ENCODE results near the gene ADGRG7. TPM values are rescaled to one million over a fixed set of nuclear protein-coding genes. Genes with fewer than 3 reads are reported as not detected.

Gene ADGRG7
- total and polyA plus RNA-seq, 2 donors (not counting 1 experiment from before 2014, with no cell fraction given): not detected

GRCh38 chr3:100740207-100740606, 130.8 kb downstream of the ADGRG7 start:
- H4K20me1 ChIP-seq (ENCODE audit: control insufficient read depth, insufficient read depth, low read length, poor library complexity, severe bottlenecking): peaks cover 23% of the 10 kb centered on the region
- ChIA-PET CTCF (interaction anchor here (1.0 to 1.3 kb wide), 2 partner anchors 12 to 21 kb away, joined by 3 read pairs; no protein-coding TSS in a partner anchor), POLR2A (no interaction called here)
- WGBS (ENCODE audit: insufficient coverage): no CpG with 5 or more reads among the region's 1 CpG
- no peaks in the 10 kb centered on the region for H3K79me2 ChIP-seq (ENCODE audit: control insufficient read depth, insufficient read depth, low read length)
- TF ChIP-seq CTCF (IDR thresholded peaks at IDR 0.05): no peak
- no peak for TF ChIP-seq EZH2 (IDR thresholded peaks at IDR 0.05; ENCODE audit: borderline replicate concordance, insufficient read depth, low read depth, low read length, poor library complexity, severe bottlenecking)
- no peak for ATAC-seq (ENCODE audit: low read depth)
- no peaks in the 10 kb centered on the region for H3K9me3 ChIP-seq (ENCODE audit: control extremely low read depth in 1 of 3, control insufficient read depth in 2 of 3, insufficient read depth in 1 of 3, low read length in 2 of 3)
- no peak overlapping the region for H3K27ac ChIP-seq (ENCODE audit: low read length in 2 of 2)
- no peaks in the 10 kb centered on the region for H3K27me3 ChIP-seq (replicated peaks in 1 of 4; ENCODE audit: control extremely low read depth in 1 of 4, control insufficient read depth in 3 of 4, insufficient read depth in 4 of 4, low read length in 3 of 4)
- H3K36me3 ChIP-seq (replicated peaks in 1 of 2; ENCODE audit: control extremely low read depth in 1 of 2, control insufficient read depth in 1 of 2, extremely low read depth in 1 of 2, insufficient read depth in 2 of 2, low read length in 1 of 2): peaks cover 10 to 74% of the 10 kb centered on the region in 2 experiments
- Mint-ChIP-seq H3K4me3 (no peak overlapping the region), H3K27me3 (no peaks in the 10 kb centered on the region), H3K27ac (no peak overlapping the region), H3K4me1 (no peaks in the 10 kb centered on the region), H3K9me3 (ENCODE audit: insufficient read depth) (no peaks in the 10 kb centered on the region)
- no peak for DNase-seq
- no peak overlapping the region for H3K4me2 ChIP-seq (replicated peaks; ENCODE audit: low read depth, low read length, poor library complexity, severe bottlenecking)
- no peak overlapping the region for H2AFZ ChIP-seq (ENCODE audit: insufficient read depth, low read depth, low read length, poor library complexity, severe bottlenecking)
- no peak overlapping the region for H3K9ac ChIP-seq (ENCODE audit: low read length)
- intact Hi-C loops (cut with micrococcal nuclease): no loop called here
- no peaks in the 10 kb centered on the region for H3K4me1 ChIP-seq (ENCODE audit: control insufficient read depth in 2 of 2, insufficient read depth in 2 of 2, low read length in 2 of 2)
- H3K4me3 ChIP-seq (ENCODE audit: control extremely low read depth in 1 of 5, extremely low read depth in 1 of 5, insufficient read depth in 1 of 5, low read depth in 2 of 5, low read length in 4 of 5): no peak overlapping the region

GRCh38 chr3:100743535-100743934, 134.1 kb downstream of the ADGRG7 start:
- ATAC-seq (ENCODE audit: low read depth) (no peak), DNase-seq (no peak)
- no peaks in the 10 kb centered on the region for H3K27me3 Mint-ChIP-seq
- ChIA-PET POLR2A (no interaction called here), CTCF (no interaction called here)
- Histone ChIP-seq H3K4me1 (ENCODE audit: control insufficient read depth in 2 of 2, insufficient read depth in 2 of 2, low read length in 2 of 2) (no peaks in the 10 kb centered on the region), H3K9me3 (ENCODE audit: control extremely low read depth in 1 of 3, control insufficient read depth in 2 of 3, insufficient read depth in 1 of 3, low read length in 2 of 3) (no peaks in the 10 kb centered on the region), H3K27ac (ENCODE audit: low read length in 2 of 2) (no peak overlapping the region), H4K20me1 (ENCODE audit: control insufficient read depth, insufficient read depth, low read length, poor library complexity, severe bottlenecking) (peaks cover 5% of the 10 kb centered on the region), H2AFZ (ENCODE audit: insufficient read depth, low read depth, low read length, poor library complexity, severe bottlenecking) (no peak overlapping the region), H3K4me2 (replicated peaks; ENCODE audit: low read depth, low read length, poor library complexity, severe bottlenecking) (no peak overlapping the region), H3K4me3 (ENCODE audit: control extremely low read depth in 1 of 5, extremely low read depth in 1 of 5, insufficient read depth in 1 of 5, low read depth in 2 of 5, low read length in 4 of 5) (no peak overlapping the region), H3K27me3 (replicated peaks in 1 of 4; ENCODE audit: control extremely low read depth in 1 of 4, control insufficient read depth in 3 of 4, insufficient read depth in 4 of 4, low read length in 3 of 4) (no peaks in the 10 kb centered on the region), H3K9ac (ENCODE audit: low read length) (no peak overlapping the region), H3K36me3 (replicated peaks in 1 of 2; ENCODE audit: control extremely low read depth in 1 of 2, control insufficient read depth in 1 of 2, extremely low read depth in 1 of 2, insufficient read depth in 2 of 2, low read length in 1 of 2) (peaks cover 4 to 69% of the 10 kb centered on the region in 2 experiments), H3K79me2 (ENCODE audit: control insufficient read depth, insufficient read depth, low read length) (no peaks in the 10 kb centered on the region)
- no peaks in the 10 kb centered on the region for H3K9me3 Mint-ChIP-seq (ENCODE audit: insufficient read depth)
- H3K27ac Mint-ChIP-seq: no peak overlapping the region
- TF ChIP-seq EZH2 (IDR thresholded peaks at IDR 0.05; ENCODE audit: borderline replicate concordance, insufficient read depth, low read depth, low read length, poor library complexity, severe bottlenecking) (no peak), CTCF (IDR thresholded peaks at IDR 0.05) (no peak)
- H3K4me3 Mint-ChIP-seq: no peak overlapping the region
- H3K4me1 Mint-ChIP-seq: no peaks in the 10 kb centered on the region
- WGBS (ENCODE audit: insufficient coverage): no CpG with 5 or more reads among the region's 3 CpGs
- intact Hi-C loops (cut with micrococcal nuclease): no loop called here
